ENCODE data around the gene PPP5C.

PPP5C gene

GRCh38 chr19:46346821-46347571 is at the start of gene PPP5C:
PPP5C (plus strand) TSS chr19:46347087; CDS start chr19:46347097, 10 bp downstream.
- H3K4me1 ChIP-seq (ENCODE audit: insufficient read depth, low read length) = no peaks in the 10 kb centered on the region
- peaks cover 19% of the 10 kb centered on the region for H3K36me3 ChIP-seq (ENCODE audit: insufficient read depth, low read depth, low read length)
- peak within 1 kb of the TSS; percentile 97 for H3K4me3 ChIP-seq (ENCODE audit: low read length)
- no peaks in the 10 kb centered on the region for H3K27me3 ChIP-seq (ENCODE audit: insufficient read depth, low read length)
- peak within 1 kb of the TSS; percentile 99 for H3K27ac ChIP-seq (ENCODE audit: low read length)
- no peaks in the 10 kb centered on the region for H3K9me3 ChIP-seq (ENCODE audit: insufficient read depth, low read depth, low read length)
- H3K9ac ChIP-seq (ENCODE audit: low read depth, low read length) = peak within 1 kb of the TSS; percentile 99

GRCh38 chr19:46297700-46298478 is 49.0 kb upstream of the PPP5C start:
- H3K27me3 ChIP-seq (ENCODE audit: insufficient read depth, low read length) = peaks cover 11% of the 10 kb centered on the region; the same call in 1 of the 2 replicates
- H3K9ac ChIP-seq (ENCODE audit: low read depth, low read length) = peak overlapping the region; percentile 77; the same call in 1 of the 2 replicates
- no peaks in the 10 kb centered on the region for H3K36me3 ChIP-seq (ENCODE audit: insufficient read depth, low read depth, low read length)
- peak overlapping the region; percentile 74 for H3K4me3 ChIP-seq (ENCODE audit: low read length)
- H3K9me3 ChIP-seq (ENCODE audit: insufficient read depth, low read depth, low read length) = no peaks in the 10 kb centered on the region
- H3K4me1 ChIP-seq (ENCODE audit: insufficient read depth, low read length) = peaks cover 20% of the 10 kb centered on the region
- H3K27ac ChIP-seq (ENCODE audit: low read length) = no peak overlapping the region

- Histone ChIP-seq H3K36me3 (ENCODE audit: insufficient read depth, low read depth, low read length) (no peaks in the 10 kb centered on the region), H3K4me3 (ENCODE audit: low read length) (peak overlapping the region; percentile 26; the same call in 1 of the 2 replicates), H3K9ac (ENCODE audit: low read depth, low read length) (peak overlapping the region; percentile 41; the same call in 1 of the 2 replicates), H3K4me1 (ENCODE audit: insufficient read depth, low read length) (peaks cover 23% of the 10 kb centered on the region), H3K27me3 (ENCODE audit: insufficient read depth, low read length) (peaks cover 11% of the 10 kb centered on the region; the same call in 1 of the 2 replicates), H3K9me3 (ENCODE audit: insufficient read depth, low read depth, low read length) (no peaks in the 10 kb centered on the region), H3K27ac (ENCODE audit: low read length) (no peak overlapping the region)
Measured at GRCh38 chr19:46298479-46299003, 48.3 kb upstream of the PPP5C start.

- H3K36me3 ChIP-seq (ENCODE audit: insufficient read depth, low read depth, low read length) = no peaks in the 10 kb centered on the region
- no peak overlapping the region for H3K9ac ChIP-seq (ENCODE audit: low read depth, low read length)
- no peaks in the 10 kb centered on the region for H3K9me3 ChIP-seq (ENCODE audit: insufficient read depth, low read depth, low read length)
- H3K27me3 ChIP-seq (ENCODE audit: insufficient read depth, low read length) = peaks cover 11% of the 10 kb centered on the region; the same call in 1 of the 2 replicates
- peak overlapping the region; percentile 26; the same call in 1 of the 2 replicates for H3K4me3 ChIP-seq (ENCODE audit: low read length)
- H3K27ac ChIP-seq (ENCODE audit: low read length) = no peak overlapping the region
- peaks cover 23% of the 10 kb centered on the region for H3K4me1 ChIP-seq (ENCODE audit: insufficient read depth, low read length)
Measured at GRCh38 chr19:46299004-46299509, 47.8 kb upstream of the PPP5C start.

- Histone ChIP-seq H3K9ac (ENCODE audit: low read depth, low read length) (peak overlapping the region; percentile 79; the same call in 1 of the 2 replicates), H3K4me3 (ENCODE audit: low read length) (no peak overlapping the region), H3K36me3 (ENCODE audit: insufficient read depth, low read depth, low read length) (peaks cover 4% of the 10 kb centered on the region; the same call in 1 of the 2 replicates), H3K9me3 (ENCODE audit: insufficient read depth, low read depth, low read length) (no peaks in the 10 kb centered on the region), H3K27ac (ENCODE audit: low read length) (peak overlapping the region; percentile 49), H3K27me3 (ENCODE audit: insufficient read depth, low read length) (peaks cover 8% of the 10 kb centered on the region; the same call in 1 of the 2 replicates), H3K4me1 (ENCODE audit: insufficient read depth, low read length) (peaks cover 23% of the 10 kb centered on the region)
Measured at GRCh38 chr19:46299695-46300094, 47.2 kb upstream of the PPP5C start.

- H3K9me3 ChIP-seq (ENCODE audit: insufficient read depth, low read depth, low read length) = peaks cover 16% of the 10 kb centered on the region
- H3K4me3 ChIP-seq (ENCODE audit: low read length) = peak overlapping the region; percentile 56; the same call in 1 of the 2 replicates
- peaks cover 27% of the 10 kb centered on the region for H3K36me3 ChIP-seq (ENCODE audit: insufficient read depth, low read depth, low read length)
- peak overlapping the region; percentile 79 for H3K9ac ChIP-seq (ENCODE audit: low read depth, low read length)
- H3K4me1 ChIP-seq (ENCODE audit: insufficient read depth, low read length) = peaks cover 17% of the 10 kb centered on the region; the same call in 1 of the 2 replicates
- H3K27ac ChIP-seq (ENCODE audit: low read length) = peak overlapping the region; percentile 67
- H3K27me3 ChIP-seq (ENCODE audit: insufficient read depth, low read length) = no peaks in the 10 kb centered on the region
Measured at GRCh38 chr19:46303322-46303690, 43.6 kb upstream of the PPP5C start.

GRCh38 chr19:46303691-46304397 is 43.0 kb upstream of the PPP5C start:
- Histone ChIP-seq H3K9ac (ENCODE audit: low read depth, low read length) (peak overlapping the region; percentile 79), H3K4me1 (ENCODE audit: insufficient read depth, low read length) (peaks cover 12% of the 10 kb centered on the region; the same call in 1 of the 2 replicates), H3K4me3 (ENCODE audit: low read length) (peak overlapping the region; percentile 56; the same call in 1 of the 2 replicates), H3K27me3 (ENCODE audit: insufficient read depth, low read length) (no peaks in the 10 kb centered on the region), H3K36me3 (ENCODE audit: insufficient read depth, low read depth, low read length) (peaks cover 27% of the 10 kb centered on the region), H3K27ac (ENCODE audit: low read length) (peak overlapping the region; percentile 67), H3K9me3 (ENCODE audit: insufficient read depth, low read depth, low read length) (peaks cover 16% of the 10 kb centered on the region)

- H3K4me1 ChIP-seq (ENCODE audit: insufficient read depth, low read length) = peaks cover 2% of the 10 kb centered on the region; the same call in 1 of the 2 replicates
- H3K9me3 ChIP-seq (ENCODE audit: insufficient read depth, low read depth, low read length) = peaks cover 16% of the 10 kb centered on the region
- no peaks in the 10 kb centered on the region for H3K27me3 ChIP-seq (ENCODE audit: insufficient read depth, low read length)
- H3K9ac ChIP-seq (ENCODE audit: low read depth, low read length) = no peak overlapping the region
- no peak overlapping the region for H3K27ac ChIP-seq (ENCODE audit: low read length)
- peaks cover 47% of the 10 kb centered on the region for H3K36me3 ChIP-seq (ENCODE audit: insufficient read depth, low read depth, low read length)
- H3K4me3 ChIP-seq (ENCODE audit: low read length) = no peak overlapping the region
Measured at GRCh38 chr19:46306501-46306900, 40.4 kb upstream of the PPP5C start.

GRCh38 chr19:46308510-46308909 is 38.4 kb upstream of the PPP5C start:
- H3K4me1 ChIP-seq (ENCODE audit: insufficient read depth, low read length) = no peaks in the 10 kb centered on the region; the same call in 1 of the 2 replicates
- no peak overlapping the region for H3K4me3 ChIP-seq (ENCODE audit: low read length)
- no peaks in the 10 kb centered on the region for H3K27me3 ChIP-seq (ENCODE audit: insufficient read depth, low read length)
- H3K9me3 ChIP-seq (ENCODE audit: insufficient read depth, low read depth, low read length) = peaks cover 16% of the 10 kb centered on the region
- no peak overlapping the region for H3K27ac ChIP-seq (ENCODE audit: low read length)
- no peak overlapping the region for H3K9ac ChIP-seq (ENCODE audit: low read depth, low read length)
- peaks cover 59% of the 10 kb centered on the region for H3K36me3 ChIP-seq (ENCODE audit: insufficient read depth, low read depth, low read length)

- Histone ChIP-seq H3K27ac (ENCODE audit: low read length) (no peak overlapping the region), H3K36me3 (ENCODE audit: insufficient read depth, low read depth, low read length) (peaks cover 59% of the 10 kb centered on the region), H3K27me3 (ENCODE audit: insufficient read depth, low read length) (no peaks in the 10 kb centered on the region), H3K4me1 (ENCODE audit: insufficient read depth, low read length) (no peaks in the 10 kb centered on the region; the same call in 1 of the 2 replicates), H3K4me3 (ENCODE audit: low read length) (no peak overlapping the region), H3K9ac (ENCODE audit: low read depth, low read length) (no peak overlapping the region), H3K9me3 (ENCODE audit: insufficient read depth, low read depth, low read length) (peaks cover 16% of the 10 kb centered on the region)
Measured at GRCh38 chr19:46309056-46309455, 37.8 kb upstream of the PPP5C start.

GRCh38 chr19:46311444-46311843 is 35.4 kb upstream of the PPP5C start:
- Histone ChIP-seq H3K27me3 (ENCODE audit: insufficient read depth, low read length) (no peaks in the 10 kb centered on the region), H3K4me1 (ENCODE audit: insufficient read depth, low read length) (no peaks in the 10 kb centered on the region), H3K4me3 (ENCODE audit: low read length) (no peak overlapping the region), H3K36me3 (ENCODE audit: insufficient read depth, low read depth, low read length) (peaks cover 38% of the 10 kb centered on the region), H3K9me3 (ENCODE audit: insufficient read depth, low read depth, low read length) (peaks cover 4% of the 10 kb centered on the region), H3K9ac (ENCODE audit: low read depth, low read length) (no peak overlapping the region), H3K27ac (ENCODE audit: low read length) (no peak overlapping the region)

Data from iPS-20b (cell line).